OCI-LY3 (cell line): ENCODE data around the gene GTF3C5.

ENCODE experiments used
- CTCF ChIP-seq: fragments of 200-600, 300-600 bp; sonication (generic); IDR thresholded peaks from 2 replicates; pipeline ENCODE4 v1.5.1; 2014; ENCODE audit warnings: antibody characterized with exemption, low read length, low read depth
- EZH2phosphoT487 ChIP-seq: fragments of 200-600 bp; shearing (Covaris generic); IDR thresholded peaks from 2 replicates; pipeline ENCODE4 v1.6.1; 2018; ENCODE audit warnings: antibody characterized with exemption, mixed run types, low read depth

- no peak for TF ChIP-seq CTCF
- no peak for TF ChIP-seq EZH2phosphoT487
These were observed 3.7 kb upstream of the GTF3C5 start for GRCh38 chr9:133027134-133027533.
